HCT116 (cell line): ENCODE data around the gene KISS1R.

Source experiments
- CEBPB ChIP-seq: IDR thresholded peaks from 2 replicates; pipeline ENCODE4 v1.6.1; 2012; ENCODE audit warnings: low read depth
- EZH2 ChIP-seq: fragments of 200-600 bp; sonication (generic); IDR thresholded peaks from 2 replicates; pipeline ENCODE4 v1.6.1; 2017; ENCODE audit warnings: antibody characterized with exemption, mixed run types
- EZH2phosphoT487 ChIP-seq: fragments of 200-600 bp; IDR thresholded peaks from 2 replicates; pipeline ENCODE4 v1.6.1; 2018; ENCODE audit warnings: antibody characterized with exemption, borderline replicate concordance
- POLR2A ChIP-seq: IDR thresholded peaks from 2 replicates; pipeline ENCODE4 v1.7.0; 2011; ENCODE audit warnings: borderline replicate concordance; ENCODE audit not compliant: insufficient read depth, insufficient read length; ENCODE audit errors: extremely low read depth
- RAD21 ChIP-seq: IDR thresholded peaks from 2 replicates; pipeline ENCODE4 v1.6.1; 2012; ENCODE audit warnings: low read depth, mild to moderate bottlenecking
- TF ChIP-seq, protein P1 (sequence below), 3 experiments: fragments of 200-600 bp in 1 of 3; sonication (generic) in 1 of 3; IDR thresholded peaks in 2 of 3; conservative IDR thresholded peaks in 1 of 3; 2 replicates each; pipeline ENCODE4 v1.5.1; 2012 to 2017; ENCODE audit warnings: low read depth in 2 of 3, low read length in 2 of 3, antibody characterized with exemption in 1 of 3, borderline replicate concordance in 1 of 3, control low read depth in 1 of 3, mild to moderate bottlenecking in 1 of 3, mixed read lengths in 1 of 3, mixed run types in 1 of 3, moderate library complexity in 1 of 3; ENCODE audit not compliant: insufficient read depth in 1 of 3
- TF ChIP-seq, protein P2 (sequence below): IDR thresholded peaks from 2 replicates; pipeline ENCODE4 v1.6.1; 2012

DNA sequence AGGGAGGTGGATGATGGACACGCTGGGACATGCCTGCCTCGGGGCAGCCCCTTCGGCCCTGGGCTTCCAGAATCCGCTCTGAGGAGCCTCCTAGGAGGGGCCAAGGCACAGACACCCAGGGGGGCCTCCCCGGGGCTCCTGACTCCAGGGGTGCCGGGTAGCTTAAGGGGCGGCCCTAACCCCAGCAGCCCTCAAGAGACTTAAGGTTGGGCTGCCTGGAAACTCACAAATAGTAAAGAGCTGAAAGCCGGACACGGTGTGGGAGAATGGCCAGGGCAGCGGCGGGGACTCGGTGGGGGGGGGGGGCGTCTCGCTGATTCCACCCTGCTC lies 16.4 kb downstream of the KISS1R start:
- TF ChIP-seq POLR2A (no peak), RAD21 (no peak), EZH2phosphoT487 (no peak), EZH2 (no peak), CEBPB (no peak)
- TF ChIP-seq, protein P1, sequence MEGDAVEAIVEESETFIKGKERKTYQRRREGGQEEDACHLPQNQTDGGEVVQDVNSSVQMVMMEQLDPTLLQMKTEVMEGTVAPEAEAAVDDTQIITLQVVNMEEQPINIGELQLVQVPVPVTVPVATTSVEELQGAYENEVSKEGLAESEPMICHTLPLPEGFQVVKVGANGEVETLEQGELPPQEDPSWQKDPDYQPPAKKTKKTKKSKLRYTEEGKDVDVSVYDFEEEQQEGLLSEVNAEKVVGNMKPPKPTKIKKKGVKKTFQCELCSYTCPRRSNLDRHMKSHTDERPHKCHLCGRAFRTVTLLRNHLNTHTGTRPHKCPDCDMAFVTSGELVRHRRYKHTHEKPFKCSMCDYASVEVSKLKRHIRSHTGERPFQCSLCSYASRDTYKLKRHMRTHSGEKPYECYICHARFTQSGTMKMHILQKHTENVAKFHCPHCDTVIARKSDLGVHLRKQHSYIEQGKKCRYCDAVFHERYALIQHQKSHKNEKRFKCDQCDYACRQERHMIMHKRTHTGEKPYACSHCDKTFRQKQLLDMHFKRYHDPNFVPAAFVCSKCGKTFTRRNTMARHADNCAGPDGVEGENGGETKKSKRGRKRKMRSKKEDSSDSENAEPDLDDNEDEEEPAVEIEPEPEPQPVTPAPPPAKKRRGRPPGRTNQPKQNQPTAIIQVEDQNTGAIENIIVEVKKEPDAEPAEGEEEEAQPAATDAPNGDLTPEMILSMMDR (IDR thresholded peaks at IDR 0.05 in 2 of 3, conservative IDR thresholded peaks at IDR 0.05 in 1 of 3; ENCODE audit: borderline replicate concordance in 1 of 3, insufficient read depth in 1 of 3, low read depth in 2 of 3, low read length in 2 of 3) = no peak
- TF ChIP-seq, protein P2, sequence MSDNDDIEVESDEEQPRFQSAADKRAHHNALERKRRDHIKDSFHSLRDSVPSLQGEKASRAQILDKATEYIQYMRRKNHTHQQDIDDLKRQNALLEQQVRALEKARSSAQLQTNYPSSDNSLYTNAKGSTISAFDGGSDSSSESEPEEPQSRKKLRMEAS = no peak
